GM20431 (cell line): ENCODE data around the gene AMT.

Experiments
- in situ Hi-C: fragments of 300-500 bp; cut with MseI, MboI; formaldehyde crosslinking; loops from one replicate; pipeline ENCODE4 v1.15.0; 2020; ENCODE audit warnings: low sequenced_read_pairs; ENCODE audit not compliant: unreplicated experiment

Gene AMT

GRCh38 chr3:49422379-49423248 lies at the start of gene AMT:
TSS of gene AMT (minus strand) at chr3:49422473. CDS start at chr3:49422450, 23 bp downstream.
- in situ Hi-C loops, result no loop called here

- in situ Hi-C loops, result loop anchor here (25.0 kb wide), 1 partner anchor 309 kb away; the partner anchor contains the start of genes CCDC71 and KLHDC8B
Observed at GRCh38 chr3:49470714-49471420, 48.6 kb upstream of the AMT start.

- in situ Hi-C loops, result loop anchor here (25.0 kb wide), 1 partner anchor 308 kb away; the partner anchor contains the start of genes CCDC71 and KLHDC8B
Observed at GRCh38 chr3:49469936-49470713, 47.9 kb upstream of the AMT start, which contains the start of gene DAG1. TSS of gene DAG1 (plus strand) at chr3:49470267. CDS start at chr3:49510535, 40,268 bp downstream.

GRCh38 chr3:49469037-49469935 lies 47.0 kb upstream of the AMT start:
- in situ Hi-C loops, result loop anchor here (25.0 kb wide), 1 partner anchor 307 kb away; the partner anchor contains the start of genes CCDC71 and KLHDC8B

- in situ Hi-C loops, result loop anchor here (25.0 kb wide), 1 partner anchor 304 kb away; the partner anchor contains the start of genes CCDC71 and KLHDC8B
Observed at GRCh38 chr3:49466085-49466484, 43.8 kb upstream of the AMT start.

GRCh38 chr3:49465270-49466034 lies 43.2 kb upstream of the AMT start:
- in situ Hi-C loops, result loop anchor here (25.0 kb wide), 1 partner anchor 303 kb away; the partner anchor contains the start of genes CCDC71 and KLHDC8B

GRCh38 chr3:49462222-49462621 lies 39.9 kb upstream of the AMT start:
- in situ Hi-C loops, result loop anchor here (25.0 kb wide), 1 partner anchor 300 kb away; the partner anchor contains the start of genes CCDC71 and KLHDC8B

GRCh38 chr3:49461443-49462171 lies 39.3 kb upstream of the AMT start:
- in situ Hi-C loops, result loop anchor here (25.0 kb wide), 1 partner anchor 299 kb away; the partner anchor contains the start of genes CCDC71 and KLHDC8B

- in situ Hi-C loops, result loop anchor here (25.0 kb wide), 1 partner anchor 299 kb away; the partner anchor contains the start of genes CCDC71 and KLHDC8B
Observed at GRCh38 chr3:49460956-49461355, 38.7 kb upstream of the AMT start.

- in situ Hi-C loops, result loop anchor here (25.0 kb wide), 1 partner anchor 298 kb away; the partner anchor contains the start of genes CCDC71 and KLHDC8B
Observed at GRCh38 chr3:49460188-49460890, 38.1 kb upstream of the AMT start.

- in situ Hi-C loops, result loop anchor here (25.0 kb wide), 1 partner anchor 294 kb away; the partner anchor contains the start of genes CCDC71 and KLHDC8B
Observed at GRCh38 chr3:49456466-49456865, 34.2 kb upstream of the AMT start.

- in situ Hi-C loops, result loop anchor here (25.0 kb wide), 1 partner anchor 293 kb away; the partner anchor contains the start of genes CCDC71 and KLHDC8B
Observed at GRCh38 chr3:49454898-49455681, 32.8 kb upstream of the AMT start.

GRCh38 chr3:49454458-49454857 lies 32.2 kb upstream of the AMT start:
- in situ Hi-C loops, result loop anchor here (25.0 kb wide), 1 partner anchor 292 kb away; the partner anchor contains the start of genes CCDC71 and KLHDC8B

- in situ Hi-C loops, result loop anchor here (25.0 kb wide), 1 partner anchor 291 kb away; the partner anchor contains the start of genes CCDC71 and KLHDC8B
Observed at GRCh38 chr3:49453621-49454020, 31.3 kb upstream of the AMT start.

GRCh38 chr3:49445391-49445790 lies 23.1 kb upstream of the AMT start:
- in situ Hi-C loops, result no loop called here
